ENCODE data around the gene ARHGAP30.

- no peak for TF ChIP-seq CTCF (IDR thresholded peaks at IDR 0.05)
- no peak for TF ChIP-seq POLR2A (IDR thresholded peaks at IDR 0.05)
- no peak for TF ChIP-seq EP300 (IDR thresholded peaks at IDR 0.05)
Measured at GRCh38 chr1:161100556-161100955, 30.9 kb upstream of the ARHGAP30 start.

Measured in tibial nerve (tissue), 4 donors.